ENCODE results near the gene PRKCE.

GRCh38 chr2:45750484-45750883, 99.0 kb downstream of the PRKCE start:
- TF ChIP-seq CTCF (IDR thresholded peaks at IDR 0.05) (no peak), POLR2A (IDR thresholded peaks at IDR 0.05) (no peak)
